Vagina (tissue), 2 donors: Measurements from ENCODE around the gene PAPSS2. TPM values are rescaled to one million over a fixed set of nuclear protein-coding genes. Genes with fewer than 3 reads are reported as not detected.
"Not testable (repeated sequence)": the region's sequence is repeated elsewhere in the genome, so short reads cannot be mapped to it uniquely, and the experiment has no call there.

Experiments
- DNase-seq, 2 donors: peaks; one replicate each; pipeline ENCODE4 v3.0.0-alpha.2; 2017; ENCODE audit errors: extremely low spot score in 2 of 2
- H3K27ac ChIP-seq: fragments of 200-600 bp; sonication (generic); one replicate; pipeline ENCODE4 v1.5.1; 2019
- H3K27me3 ChIP-seq: fragments of 200-600 bp; sonication (generic); one replicate; pipeline ENCODE4 v1.5.1; 2019
- H3K36me3 ChIP-seq, 2 donors: fragments of 200-600 bp; sonication (generic); one replicate each; pipeline ENCODE4 v1.5.1; 2017 to 2019
- H3K4me1 ChIP-seq: fragments of 200-600 bp; sonication (generic); one replicate; pipeline ENCODE4 v1.5.1; 2019
- H3K4me3 ChIP-seq, 2 donors: fragments of 200-600 bp; sonication (generic); 1 replicate in 1 of 2; 2 replicates in 1 of 2; pipeline ENCODE4 v1.5.1; 2016 to 2019
- H3K9me3 ChIP-seq: fragments of 200-600 bp; sonication (generic); one replicate; pipeline ENCODE4 v1.5.1; 2019
- POLR2A ChIP-seq, 2 donors: fragments of 450-650 bp; IDR thresholded peaks; one replicate each; pipeline ENCODE4 v1.6.1; 2017; ENCODE audit warnings: antibody characterized with exemption in 2 of 2, mild to moderate bottlenecking in 2 of 2, moderate library complexity in 2 of 2
- POLR2AphosphoS5 ChIP-seq, 2 donors: sonication (generic); formaldehyde crosslinking; IDR thresholded peaks; one replicate each; pipeline ENCODE4 v1.9.0; 2017; ENCODE audit warnings: antibody characterized with exemption in 2 of 2, mild to moderate bottlenecking in 2 of 2, low read depth in 1 of 2; ENCODE audit not compliant: insufficient read depth in 1 of 2
- intact Hi-C: fragments of 100-400 bp; cut with DNase I; formaldehyde crosslinking; loops from one replicate; pipeline ENCODE4 v1.15.1; 2023
- total RNA-seq: library from RNA; depleted of rRNA; stranded (reverse); fragments of >200 nt; gene quantifications from one replicate; pipeline ENCODE4 v1.2.3, GENCODE V29; 2016
- TF ChIP-seq, protein P1 (sequence below), 3 experiments: fragments of 450-650 bp in 2 of 3; fragments of 200-600 bp in 1 of 3; sonication (generic) in 1 of 3; IDR thresholded peaks; one replicate each; pipeline ENCODE4 v1.5.1; 2017 to 2019; ENCODE audit warnings: antibody characterized with exemption in 3 of 3, mild to moderate bottlenecking in 2 of 3, moderate library complexity in 2 of 3

Gene PAPSS2
- total RNA-seq, 1 donor from 2014 or later, result 12.3 TPM

DNA sequence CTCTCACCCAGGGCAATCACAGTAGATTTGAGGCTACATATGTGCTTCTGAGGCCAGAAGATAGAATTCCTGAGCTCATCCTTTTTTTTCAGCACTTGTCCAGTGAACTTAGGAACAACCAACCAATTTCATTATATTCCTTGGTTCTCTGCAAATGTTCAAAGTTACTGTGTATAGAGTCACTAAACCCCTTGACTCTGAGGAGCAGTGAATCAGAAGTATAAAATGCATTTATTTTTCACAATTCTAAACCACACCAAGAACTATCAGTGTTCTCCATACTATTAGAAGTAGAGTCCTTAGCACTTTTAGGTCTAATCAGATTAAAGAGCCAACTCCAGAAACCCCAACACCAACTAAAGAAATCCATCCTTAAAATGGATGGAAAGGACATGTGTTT is 19.6 kb upstream of the PAPSS2 start:
- Histone ChIP-seq H3K4me1 (no peaks in the 10 kb centered on the region), H3K9me3 (no peaks in the 10 kb centered on the region), H3K4me3 (no peak overlapping the region), H3K36me3 (no peaks in the 10 kb centered on the region), H3K27me3 (no peaks in the 10 kb centered on the region), H3K27ac (no peak overlapping the region)
- intact Hi-C loops, result no loop called here
- DNase-seq, result no peak
- TF ChIP-seq, protein P1, sequence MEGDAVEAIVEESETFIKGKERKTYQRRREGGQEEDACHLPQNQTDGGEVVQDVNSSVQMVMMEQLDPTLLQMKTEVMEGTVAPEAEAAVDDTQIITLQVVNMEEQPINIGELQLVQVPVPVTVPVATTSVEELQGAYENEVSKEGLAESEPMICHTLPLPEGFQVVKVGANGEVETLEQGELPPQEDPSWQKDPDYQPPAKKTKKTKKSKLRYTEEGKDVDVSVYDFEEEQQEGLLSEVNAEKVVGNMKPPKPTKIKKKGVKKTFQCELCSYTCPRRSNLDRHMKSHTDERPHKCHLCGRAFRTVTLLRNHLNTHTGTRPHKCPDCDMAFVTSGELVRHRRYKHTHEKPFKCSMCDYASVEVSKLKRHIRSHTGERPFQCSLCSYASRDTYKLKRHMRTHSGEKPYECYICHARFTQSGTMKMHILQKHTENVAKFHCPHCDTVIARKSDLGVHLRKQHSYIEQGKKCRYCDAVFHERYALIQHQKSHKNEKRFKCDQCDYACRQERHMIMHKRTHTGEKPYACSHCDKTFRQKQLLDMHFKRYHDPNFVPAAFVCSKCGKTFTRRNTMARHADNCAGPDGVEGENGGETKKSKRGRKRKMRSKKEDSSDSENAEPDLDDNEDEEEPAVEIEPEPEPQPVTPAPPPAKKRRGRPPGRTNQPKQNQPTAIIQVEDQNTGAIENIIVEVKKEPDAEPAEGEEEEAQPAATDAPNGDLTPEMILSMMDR (IDR thresholded peaks at IDR 0.05), result no peak
- TF ChIP-seq POLR2A (IDR thresholded peaks at IDR 0.05), result no peak
- no peak for TF ChIP-seq POLR2AphosphoS5 (IDR thresholded peaks at IDR 0.05; ENCODE audit: insufficient read depth in 1 of 2, low read depth in 1 of 2)

DNA sequence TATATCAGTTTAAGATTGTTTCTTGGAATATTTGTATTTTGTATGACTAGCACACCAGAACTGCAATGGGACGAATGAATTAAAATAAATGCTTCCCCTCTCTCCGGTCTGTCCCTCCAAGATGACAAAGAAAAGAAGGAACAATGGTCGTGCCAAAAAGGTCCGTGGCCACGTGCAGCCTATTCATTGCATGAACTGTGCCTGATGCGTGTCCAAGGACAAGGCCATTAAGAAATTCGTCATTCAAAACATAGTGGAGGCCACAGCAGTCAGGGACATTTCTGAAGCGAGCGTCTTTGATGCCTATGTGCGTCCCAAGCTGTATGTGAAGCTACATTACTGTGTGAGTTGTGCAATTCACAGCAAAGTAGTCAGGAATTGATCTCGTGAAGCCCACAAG is 17.2 kb upstream of the PAPSS2 start:
- DNase-seq, result no peak
- TF ChIP-seq POLR2A (IDR thresholded peaks at IDR 0.05) (no peak), POLR2AphosphoS5 (IDR thresholded peaks at IDR 0.05; ENCODE audit: insufficient read depth in 1 of 2, low read depth in 1 of 2) (no peak)
- TF ChIP-seq, protein P1 (IDR thresholded peaks at IDR 0.05), result no peak
- no peaks in the 10 kb centered on the region for H3K4me1 ChIP-seq
- no peak overlapping the region for H3K4me3 ChIP-seq
- no peaks in the 10 kb centered on the region for H3K9me3 ChIP-seq
- intact Hi-C loops, result no loop called here
- H3K27me3 ChIP-seq, result no peaks in the 10 kb centered on the region
- H3K36me3 ChIP-seq, result no peaks in the 10 kb centered on the region
- no peak overlapping the region for H3K27ac ChIP-seq

DNA sequence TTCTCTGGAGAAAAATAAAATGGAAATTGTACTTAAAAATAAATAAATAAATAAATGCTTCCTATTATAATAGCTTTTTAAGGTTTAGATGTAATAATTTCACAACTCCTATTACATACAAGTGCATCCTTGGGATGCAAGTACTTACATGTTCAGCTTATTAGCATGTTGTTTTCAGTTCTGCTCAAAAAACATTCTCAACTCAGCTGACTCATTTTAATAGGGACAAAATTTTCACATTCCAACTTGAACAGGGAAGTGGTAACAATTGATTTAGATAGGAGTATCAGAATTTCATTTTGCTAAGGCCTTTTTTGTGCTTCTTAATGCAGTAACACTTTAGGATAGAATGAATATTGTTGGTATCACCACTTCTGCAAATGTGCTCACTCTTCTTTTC is 16.7 kb upstream of the PAPSS2 start:
- Histone ChIP-seq H3K36me3 (no peaks in the 10 kb centered on the region), H3K9me3 (no peaks in the 10 kb centered on the region), H3K4me1 (no peaks in the 10 kb centered on the region), H3K27ac (no peak overlapping the region), H3K4me3 (no peak overlapping the region), H3K27me3 (no peaks in the 10 kb centered on the region)
- TF ChIP-seq POLR2AphosphoS5 (IDR thresholded peaks at IDR 0.05; ENCODE audit: insufficient read depth in 1 of 2, low read depth in 1 of 2) (no peak), POLR2A (IDR thresholded peaks at IDR 0.05) (no peak)
- TF ChIP-seq, protein P1 (IDR thresholded peaks at IDR 0.05), result no peak
- intact Hi-C loops, result no loop called here
- no peak for DNase-seq

DNA sequence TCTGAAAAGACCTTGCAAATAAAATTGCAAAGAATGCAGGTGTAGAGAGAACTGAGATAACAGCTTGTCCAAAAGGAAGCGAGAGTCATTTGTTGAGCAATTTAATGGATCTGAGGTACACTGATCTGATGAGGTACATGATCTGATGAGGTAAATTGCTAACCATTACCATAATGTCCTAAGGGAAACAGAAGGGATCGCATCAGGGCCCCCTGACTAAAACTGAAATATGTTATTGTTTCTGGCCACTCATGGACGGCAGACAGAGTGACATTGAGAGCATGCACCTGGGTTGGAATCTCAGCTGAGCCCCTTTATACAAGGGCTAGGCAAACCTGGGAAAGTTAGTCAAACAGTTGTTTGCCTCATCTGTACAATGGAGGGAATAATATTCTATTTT is 15.8 kb upstream of the PAPSS2 start:
- no peak for TF ChIP-seq POLR2A (IDR thresholded peaks at IDR 0.05)
- no peak for TF ChIP-seq POLR2AphosphoS5 (IDR thresholded peaks at IDR 0.05; ENCODE audit: insufficient read depth in 1 of 2, low read depth in 1 of 2)
- TF ChIP-seq, protein P1 (IDR thresholded peaks at IDR 0.05), result no peak
- DNase-seq, result no peak
- no peaks in the 10 kb centered on the region for H3K9me3 ChIP-seq
- no peak overlapping the region for H3K4me3 ChIP-seq
- intact Hi-C loops, result no loop called here
- no peaks in the 10 kb centered on the region for H3K36me3 ChIP-seq
- H3K4me1 ChIP-seq, result no peaks in the 10 kb centered on the region
- H3K27me3 ChIP-seq, result no peaks in the 10 kb centered on the region
- H3K27ac ChIP-seq, result no peak overlapping the region

DNA sequence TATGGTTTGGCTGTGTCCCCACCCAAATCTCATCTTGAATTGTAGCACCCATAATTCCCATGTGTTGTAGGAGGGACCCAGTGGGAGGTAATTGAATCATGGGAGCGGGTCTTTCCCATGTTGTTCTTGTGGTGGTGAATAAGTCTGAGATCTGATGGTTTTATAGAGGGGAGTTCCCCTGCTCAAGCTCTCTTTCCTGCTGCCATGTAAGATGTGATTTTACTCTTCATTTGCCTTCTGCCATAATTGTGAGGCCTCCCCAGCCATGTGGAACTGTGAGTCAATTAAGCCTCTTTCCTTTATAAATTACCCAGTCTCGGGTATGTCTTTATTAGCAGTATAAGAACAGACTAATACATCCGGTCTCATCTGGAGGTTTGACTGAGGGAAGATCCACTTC is 15.2 kb upstream of the PAPSS2 start:
- H3K27me3 ChIP-seq, H3K36me3 ChIP-seq, H3K27ac ChIP-seq, H3K9me3 ChIP-seq, H3K4me1 ChIP-seq, DNase-seq, intact Hi-C loops, H3K4me3 ChIP-seq: not testable (repeated sequence)
